Stimulated activated CD8-positive, alpha-beta memory T cell treated with anti-CD3 and anti-CD28 coated beads, Interleukin-12 subunit alpha, Interleukin-12 subunit beta, amount 100 ng/mL, for 24 hours (primary cell): Measurements from ENCODE around the gene SLC9A9.

Source experiments
- DNase-seq: peaks from one replicate; pipeline ENCODE4 v3.0.0-alpha.2; 2020; ENCODE audit errors: extremely low read depth

The SLC9A9 gene

DNA sequence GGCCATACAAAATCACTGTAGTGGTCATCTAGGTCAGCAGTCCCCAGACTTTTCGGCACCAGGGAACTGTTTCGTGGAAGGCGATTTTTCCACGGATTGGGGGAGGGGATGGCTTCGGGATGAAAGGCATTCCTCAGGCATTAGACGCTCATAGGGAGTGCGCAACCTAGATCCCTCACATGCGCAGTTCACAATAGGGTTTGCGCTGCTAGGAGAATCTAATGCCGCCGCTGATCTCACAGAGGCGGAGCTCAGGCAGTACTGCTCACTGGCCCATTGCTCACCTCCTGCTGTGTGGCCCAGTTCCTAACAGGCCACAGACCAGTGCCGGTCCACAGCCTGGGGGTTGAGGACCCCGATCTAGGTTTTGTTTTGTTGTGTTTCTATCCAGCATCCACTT is 200.1 kb downstream of the SLC9A9 start:
- no peak for DNase-seq

DNA sequence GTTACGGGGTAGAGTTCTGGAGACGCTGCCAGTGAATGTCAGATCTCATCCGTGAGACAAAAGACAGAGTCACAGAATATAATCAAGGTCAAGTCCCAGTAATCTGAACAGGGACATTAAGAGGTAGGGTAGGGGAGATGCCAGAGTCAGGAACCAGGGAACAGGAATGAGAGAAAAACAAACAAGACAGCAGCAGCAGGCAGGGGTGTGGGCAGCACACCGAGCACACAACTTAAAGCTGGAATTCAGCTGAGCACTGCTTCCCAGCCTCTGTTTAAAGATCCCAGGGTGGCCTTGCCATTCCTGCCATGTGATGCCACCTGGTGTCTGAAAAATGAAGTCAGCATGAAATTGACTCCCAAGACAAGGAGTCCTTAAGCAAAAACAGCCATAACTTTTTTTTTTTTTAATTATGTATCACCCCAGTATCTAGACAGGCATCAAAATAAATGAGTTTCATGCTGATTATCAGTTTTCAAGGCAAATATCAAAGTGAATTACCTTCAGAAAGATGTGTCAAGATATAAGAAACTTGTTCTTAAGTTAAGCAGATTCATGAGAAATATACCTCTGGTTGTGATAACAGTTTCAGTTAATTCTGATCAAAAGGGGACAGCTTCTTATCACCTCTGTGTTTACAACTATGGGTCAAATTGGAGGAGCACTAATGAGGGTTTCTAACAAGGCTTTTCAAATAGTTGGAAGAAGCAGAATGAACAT is 203.7 kb downstream of the SLC9A9 start:
- no peak for DNase-seq

DNA sequence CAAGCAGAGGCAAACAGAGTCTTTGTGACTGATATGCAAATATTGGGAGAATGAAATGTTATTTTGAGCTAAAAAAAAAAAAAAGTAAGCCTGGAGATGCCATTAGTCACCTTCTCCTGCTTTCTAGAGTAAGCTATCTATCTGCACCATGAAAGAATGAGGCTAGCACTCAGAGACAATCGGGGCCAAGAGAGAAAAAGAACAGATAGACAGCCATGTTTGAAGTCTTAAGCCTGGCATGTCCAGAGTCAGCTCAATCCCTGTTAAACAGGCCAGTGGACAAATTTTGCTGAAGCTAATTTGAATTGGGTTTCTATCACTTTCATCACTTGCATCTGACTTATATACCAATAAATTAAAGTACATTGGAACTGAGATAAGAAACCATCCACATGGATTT is 204.4 kb downstream of the SLC9A9 start:
- DNase-seq: no peak

DNA sequence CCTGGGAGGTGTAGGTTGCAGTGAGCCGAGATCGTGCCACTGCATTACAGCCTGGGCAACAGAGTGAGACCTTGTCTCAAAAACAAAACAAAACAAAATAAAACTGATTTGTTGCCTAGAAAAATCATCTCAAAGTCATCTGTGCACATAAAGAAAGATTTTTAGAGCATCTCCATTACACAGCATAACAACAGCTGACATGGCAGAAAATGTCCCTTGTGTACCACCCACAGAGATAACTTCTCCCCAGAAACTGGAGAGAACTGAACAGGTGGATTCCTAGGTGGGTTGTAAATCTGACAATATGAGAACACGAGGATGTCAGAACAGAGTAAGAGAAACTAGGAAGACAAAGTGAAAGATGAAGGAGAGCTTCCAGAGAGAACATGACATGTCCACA is 207.5 kb downstream of the SLC9A9 start:
- DNase-seq: no peak

DNA sequence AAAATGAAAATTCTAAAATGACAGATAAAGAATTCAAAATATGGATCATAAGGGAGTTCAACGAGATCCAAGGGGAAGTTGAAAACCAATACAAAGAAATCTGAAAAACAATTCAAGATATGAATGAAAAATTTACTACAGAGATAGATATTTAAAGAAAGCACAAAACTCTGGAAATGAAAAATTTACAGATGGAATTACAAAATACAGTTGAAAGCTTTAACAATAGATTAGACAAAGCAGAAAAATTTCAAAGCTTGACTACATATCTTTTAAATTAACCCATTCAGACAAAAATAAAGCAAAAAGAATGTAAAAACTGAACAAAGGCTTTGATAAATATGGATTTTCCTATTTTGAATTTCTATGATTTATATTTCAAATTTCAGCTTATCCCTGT is 211.1 kb downstream of the SLC9A9 start:
- no peak for DNase-seq

GRCh38 chr3:143634991-143635390 is 213.3 kb downstream of the SLC9A9 start:
- DNase-seq: no peak

- no peak for DNase-seq
Observed at GRCh38 chr3:143634427-143634826, 213.8 kb downstream of the SLC9A9 start.

GRCh38 chr3:143633816-143634215 is 214.5 kb downstream of the SLC9A9 start:
- DNase-seq: no peak

- no peak for DNase-seq
Observed at GRCh38 chr3:143629726-143630125, 218.5 kb downstream of the SLC9A9 start.

- no peak for DNase-seq
Observed at GRCh38 chr3:143628971-143629370, 219.3 kb downstream of the SLC9A9 start.

DNA sequence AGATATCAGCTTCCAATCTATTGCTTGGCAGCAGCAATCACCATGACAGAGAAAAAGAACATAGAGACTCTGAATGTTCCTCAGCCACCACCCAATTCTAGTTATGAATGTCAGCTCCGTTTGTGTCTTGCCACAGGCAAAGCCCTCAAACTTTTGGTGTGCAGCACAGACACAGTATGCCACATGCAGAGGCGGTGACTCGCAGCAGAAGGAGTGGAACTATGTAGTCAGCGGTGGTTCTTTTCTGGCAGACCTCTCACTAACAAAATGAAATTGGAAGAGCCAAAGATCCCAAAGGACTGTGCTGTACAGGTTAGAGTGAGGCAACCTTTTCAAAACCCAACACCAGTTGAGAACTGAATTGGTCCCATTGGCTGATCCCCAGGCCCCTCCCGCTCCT is 220.9 kb downstream of the SLC9A9 start:
- DNase-seq: no peak

- no peak for DNase-seq
Observed at GRCh38 chr3:143619231-143619630, 229.0 kb downstream of the SLC9A9 start.

GRCh38 chr3:143617050-143617449 is 231.2 kb downstream of the SLC9A9 start:
- no peak for DNase-seq

DNA sequence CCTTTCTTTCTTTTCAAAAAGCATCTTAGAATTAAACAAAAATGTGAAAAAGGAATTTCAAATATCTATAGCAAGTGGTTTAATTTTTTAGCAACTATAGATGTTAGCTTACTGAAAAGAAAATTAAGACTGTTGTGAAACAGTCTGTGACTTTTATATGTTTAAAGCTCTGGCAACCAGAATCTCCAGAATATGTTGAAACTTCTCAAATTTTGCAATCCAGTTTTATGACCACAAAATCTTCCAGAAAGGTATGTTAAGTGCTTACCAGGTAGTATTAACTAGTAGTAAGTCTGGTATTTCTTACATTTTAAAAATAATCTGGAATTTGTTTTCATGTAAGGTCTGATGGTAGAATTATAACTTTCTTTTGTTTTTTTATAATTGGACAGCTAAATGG is 235.0 kb downstream of the SLC9A9 start:
- DNase-seq: no peak

GRCh38 chr3:143612541-143612940 is 235.7 kb downstream of the SLC9A9 start:
- no peak for DNase-seq

DNA sequence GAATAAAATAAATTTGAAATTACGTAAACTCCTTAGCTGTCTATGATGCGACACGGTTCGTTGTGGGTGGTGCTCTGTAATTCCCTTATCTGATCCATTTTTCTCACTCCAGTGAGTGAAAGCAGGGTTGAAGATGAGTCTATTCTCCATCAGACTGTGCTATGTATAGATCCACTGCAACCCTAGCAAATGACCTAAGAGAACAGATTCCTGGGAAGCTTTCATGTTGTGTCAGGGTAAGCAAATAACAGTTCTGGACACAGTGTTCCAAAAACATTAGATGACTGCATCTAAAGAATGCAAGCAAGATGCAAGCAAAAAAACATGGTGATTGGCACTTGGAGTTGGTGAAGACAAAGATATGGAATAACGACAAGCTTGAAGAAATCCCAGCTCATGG is 239.3 kb downstream of the SLC9A9 start:
- DNase-seq: no peak

DNA sequence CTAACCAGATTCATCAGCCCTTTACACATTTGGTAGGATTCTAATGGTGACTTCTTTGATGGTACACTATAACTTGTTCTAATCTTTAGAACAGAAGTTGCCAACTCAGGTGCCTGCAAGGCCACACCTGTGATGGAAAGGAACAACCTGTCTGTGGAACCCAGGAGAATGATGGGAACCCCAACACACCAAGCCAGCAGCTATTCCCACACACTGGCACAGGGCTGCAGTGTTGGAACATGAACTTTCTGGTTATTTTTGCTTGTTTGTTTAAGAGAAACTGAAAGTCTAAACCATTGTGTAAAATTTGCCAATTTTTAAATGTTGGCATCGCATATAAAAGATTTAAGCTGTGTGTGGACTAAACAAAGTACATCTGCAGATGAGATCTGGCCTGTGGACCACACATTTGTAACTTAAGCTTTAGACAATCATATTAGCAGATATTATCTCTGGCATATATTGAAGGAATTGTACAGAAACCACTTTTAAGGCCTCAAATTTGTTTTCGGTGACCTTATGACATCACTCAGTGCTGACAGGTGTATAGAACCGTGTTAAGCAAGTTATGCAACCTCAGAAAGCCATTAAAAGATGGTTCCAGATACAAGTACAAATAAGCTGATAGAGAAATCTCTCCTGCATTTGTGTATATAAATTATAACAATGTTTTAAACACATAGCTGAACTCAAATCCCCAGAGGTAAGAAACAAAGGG is 242.9 kb downstream of the SLC9A9 start:
- DNase-seq: no peak

DNA sequence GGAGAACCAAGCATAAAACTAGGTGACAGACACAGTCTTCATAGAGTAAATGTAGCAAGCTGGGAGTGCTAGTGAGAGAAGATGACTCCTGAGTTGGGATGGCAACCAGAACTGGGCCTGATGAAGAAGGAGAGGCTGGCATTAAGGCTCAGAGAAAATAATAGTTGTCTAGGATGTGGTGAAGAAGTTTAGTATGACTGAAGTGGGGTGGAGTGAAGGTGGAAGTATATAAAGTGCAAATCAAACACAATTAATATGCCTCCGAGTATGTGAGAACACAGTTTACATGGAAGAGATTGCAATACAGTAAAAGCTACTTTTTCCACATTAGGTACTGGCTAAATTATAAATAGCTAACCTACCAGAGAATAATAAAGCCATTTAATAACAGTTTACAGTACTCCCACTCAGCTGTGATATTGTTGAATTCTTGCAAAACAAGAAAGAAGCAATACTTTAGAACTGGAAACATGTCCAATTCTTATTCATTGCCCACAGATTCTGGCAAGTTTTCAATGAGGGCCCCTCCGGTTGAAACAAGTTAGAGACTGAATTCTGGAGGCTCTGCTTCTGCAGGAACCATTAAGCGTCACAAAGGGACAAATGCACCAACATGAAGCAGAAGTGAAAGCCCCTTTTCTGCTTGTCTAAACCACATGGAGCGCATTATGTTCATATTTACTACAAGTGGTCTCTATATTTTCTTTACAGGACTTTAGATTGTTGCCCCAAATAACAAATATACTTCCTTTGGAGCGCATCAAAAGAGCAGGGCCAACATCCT is 243.7 kb downstream of the SLC9A9 start:
- no peak for DNase-seq

DNA sequence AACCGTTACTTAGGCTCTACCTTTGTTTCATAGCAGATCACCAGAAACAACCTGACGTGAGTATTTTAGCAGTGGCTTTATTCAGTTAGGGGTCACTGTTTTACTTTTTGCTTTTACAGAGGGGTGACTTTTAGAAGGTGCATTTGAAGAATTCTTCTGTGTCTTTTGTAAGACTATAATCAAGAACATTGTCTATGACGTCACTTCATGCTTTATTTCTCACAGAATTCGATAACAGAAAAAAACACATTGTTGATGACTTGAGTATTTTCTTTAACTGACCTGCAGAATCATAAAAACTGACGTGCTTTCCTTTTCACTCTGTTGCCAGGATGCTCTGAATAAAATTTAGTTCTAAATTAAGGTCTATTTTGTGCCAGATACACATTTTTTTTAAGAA is 244.5 kb downstream of the SLC9A9 start:
- no peak for DNase-seq

GRCh38 chr3:143601723-143602484 is 246.4 kb downstream of the SLC9A9 start:
- DNase-seq: no peak

- DNase-seq: no peak
Observed at GRCh38 chr3:143600756-143601718, 247.2 kb downstream of the SLC9A9 start.
